Gastroesophageal sphincter (tissue), 4 donors: ENCODE results near the gene DCAF4L1. TPM values are rescaled to one million over a fixed set of nuclear protein-coding genes. Genes with fewer than 3 reads are reported as not detected.

Experiments
- ATAC-seq: fragments of 150-250 bp; one replicate; pipeline ENCODE4 v1.9.1; 2016; ENCODE audit warnings: mild to moderate bottlenecking, moderate library complexity
- H3K27ac ChIP-seq, 4 donors: fragments of 200-600 bp; sonication (generic) in 3 of 4; 1 replicate in 3 of 4; 2 replicates in 1 of 4; pipeline ENCODE4 v1.5.1; 2016 to 2019
- H3K27me3 ChIP-seq: fragments of 200-600 bp; sonication (generic); one replicate; pipeline ENCODE4 v1.5.1; 2019
- H3K36me3 ChIP-seq, 2 donors: fragments of 200-600 bp; sonication (generic); one replicate each; pipeline ENCODE4 v1.5.1; 2019; ENCODE audit warnings: control low read depth in 1 of 2
- H3K4me1 ChIP-seq, 3 donors: fragments of 200-600 bp; sonication (generic); 1 replicate in 2 of 3; 2 replicates in 1 of 3; pipeline ENCODE4 v1.5.1; 2016 to 2019; ENCODE audit warnings: control low read depth in 2 of 3
- H3K4me3 ChIP-seq, 2 donors: fragments of 200-600 bp; sonication (generic); one replicate each; pipeline ENCODE4 v1.5.1; 2019; ENCODE audit warnings: mild to moderate bottlenecking in 1 of 2, moderate library complexity in 1 of 2
- H3K9me3 ChIP-seq, 3 donors: fragments of 200-600 bp; sonication (generic); one replicate each; pipeline ENCODE4 v1.5.1; 2017 to 2019; ENCODE audit warnings: control low read depth in 2 of 3
- EP300 ChIP-seq: sonication (generic); formaldehyde crosslinking; IDR thresholded peaks from one replicate; pipeline ENCODE4 v1.6.1; 2017; ENCODE audit warnings: antibody characterized with exemption, mild to moderate bottlenecking
- POLR2A ChIP-seq, 2 donors: fragments of 450-650 bp; IDR thresholded peaks; one replicate each; pipeline ENCODE4 v1.6.1; 2017; ENCODE audit warnings: antibody characterized with exemption in 2 of 2, mild to moderate bottlenecking in 2 of 2, moderate library complexity in 1 of 2
- POLR2AphosphoS5 ChIP-seq: sonication (generic); formaldehyde crosslinking; IDR thresholded peaks from one replicate; pipeline ENCODE4 v1.6.1; 2017; ENCODE audit warnings: antibody characterized with exemption
- WGBS, 2 donors: methylation state at CpG; one replicate each; pipeline ENCODE4 v1.1.5; 2018; ENCODE audit warnings: low coverage in 1 of 2; 5-methylcytosine and 5-hydroxymethylcytosine counted together
- total RNA-seq, 4 donors: library from RNA; depleted of rRNA; stranded (reverse); fragments of >200 nt; gene quantifications; one replicate each; pipeline ENCODE4 v1.1.0, GENCODE V29; 2016
- TF ChIP-seq, protein P1 (sequence below), 4 experiments: fragments of 200-600 bp in 2 of 4; fragments of 450-650 bp in 2 of 4; sonication (generic) in 1 of 4; IDR thresholded peaks; one replicate each; pipeline ENCODE4 v1.5.1; 2017 to 2019; ENCODE audit warnings: antibody characterized with exemption in 4 of 4, mild to moderate bottlenecking in 2 of 4, moderate library complexity in 2 of 4

Gene DCAF4L1
- total RNA-seq, 4 donors from 2014 or later = 0.12 to 0.47 (median 0.13) TPM; not detected in 1

DNA sequence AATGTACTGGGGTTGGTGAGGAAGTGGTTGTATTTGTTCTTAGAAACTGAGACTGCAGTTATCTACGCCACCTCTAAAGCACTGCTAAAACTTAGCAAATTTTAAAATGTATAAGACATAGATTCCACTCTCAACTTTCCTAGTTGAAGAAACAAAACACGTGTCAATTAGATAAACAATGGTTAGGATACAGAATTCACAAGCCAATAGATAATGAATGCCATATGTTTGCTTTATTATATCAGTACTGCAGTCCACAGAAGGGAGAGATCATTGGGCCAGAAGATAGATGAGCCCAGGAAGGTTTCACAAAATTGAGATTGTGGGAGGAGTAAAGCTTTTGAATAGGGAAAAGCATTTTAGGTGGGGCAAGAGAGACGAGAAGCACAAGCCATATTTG lies 32.0 kb upstream of the DCAF4L1 start:
- Histone ChIP-seq H3K4me1 (no peaks in the 10 kb centered on the region), H3K36me3 (peaks cover 0 to 83% of the 10 kb centered on the region in 2 donors), H3K4me3 (no peak overlapping the region), H3K27ac (no peak overlapping the region), H3K27me3 (no peaks in the 10 kb centered on the region), H3K9me3 (no peaks in the 10 kb centered on the region)
- WGBS, 2 donors = 56 to 81% methylated on average over 3 of the region's 3 CpGs
- TF ChIP-seq POLR2A (IDR thresholded peaks at IDR 0.05) = no peak
- TF ChIP-seq, protein P1, sequence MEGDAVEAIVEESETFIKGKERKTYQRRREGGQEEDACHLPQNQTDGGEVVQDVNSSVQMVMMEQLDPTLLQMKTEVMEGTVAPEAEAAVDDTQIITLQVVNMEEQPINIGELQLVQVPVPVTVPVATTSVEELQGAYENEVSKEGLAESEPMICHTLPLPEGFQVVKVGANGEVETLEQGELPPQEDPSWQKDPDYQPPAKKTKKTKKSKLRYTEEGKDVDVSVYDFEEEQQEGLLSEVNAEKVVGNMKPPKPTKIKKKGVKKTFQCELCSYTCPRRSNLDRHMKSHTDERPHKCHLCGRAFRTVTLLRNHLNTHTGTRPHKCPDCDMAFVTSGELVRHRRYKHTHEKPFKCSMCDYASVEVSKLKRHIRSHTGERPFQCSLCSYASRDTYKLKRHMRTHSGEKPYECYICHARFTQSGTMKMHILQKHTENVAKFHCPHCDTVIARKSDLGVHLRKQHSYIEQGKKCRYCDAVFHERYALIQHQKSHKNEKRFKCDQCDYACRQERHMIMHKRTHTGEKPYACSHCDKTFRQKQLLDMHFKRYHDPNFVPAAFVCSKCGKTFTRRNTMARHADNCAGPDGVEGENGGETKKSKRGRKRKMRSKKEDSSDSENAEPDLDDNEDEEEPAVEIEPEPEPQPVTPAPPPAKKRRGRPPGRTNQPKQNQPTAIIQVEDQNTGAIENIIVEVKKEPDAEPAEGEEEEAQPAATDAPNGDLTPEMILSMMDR (IDR thresholded peaks at IDR 0.05) = no peak
- TF ChIP-seq POLR2AphosphoS5 = no peak
- TF ChIP-seq EP300 = no peak
- no peak for ATAC-seq

DNA sequence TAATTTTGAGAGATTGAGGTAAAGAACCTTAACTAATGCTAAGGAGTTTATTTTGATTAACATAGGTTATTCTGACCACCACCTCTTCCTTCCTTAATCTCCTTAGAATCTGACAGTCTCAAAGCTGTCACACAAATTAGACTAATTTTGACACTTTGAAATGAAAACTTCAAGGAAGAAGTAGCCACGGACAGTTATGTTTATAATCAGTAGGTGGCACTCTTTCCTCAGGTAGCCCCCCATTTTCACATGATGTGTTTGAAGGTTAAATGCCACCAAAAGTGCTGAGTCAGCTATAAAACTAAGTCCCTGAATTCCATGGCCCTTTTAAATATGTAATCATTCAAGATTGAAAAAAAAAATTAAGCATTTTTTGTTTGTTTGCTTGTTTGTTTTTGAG lies 23.9 kb upstream of the DCAF4L1 start:
- Histone ChIP-seq H3K27me3 (no peaks in the 10 kb centered on the region), H3K9me3 (no peaks in the 10 kb centered on the region), H3K36me3 (peaks cover 0 to 31% of the 10 kb centered on the region in 2 donors), H3K4me3 (no peak overlapping the region), H3K4me1 (no peaks in the 10 kb centered on the region), H3K27ac (no peak overlapping the region)
- ATAC-seq = no peak
- WGBS, 2 donors = 17 to 27% methylated on average over 1 of the region's 1 CpG
- TF ChIP-seq POLR2A (IDR thresholded peaks at IDR 0.05) = no peak
- TF ChIP-seq, protein P1 (IDR thresholded peaks at IDR 0.05) = peak in 1 of 4 experiments; percentile 10

DNA sequence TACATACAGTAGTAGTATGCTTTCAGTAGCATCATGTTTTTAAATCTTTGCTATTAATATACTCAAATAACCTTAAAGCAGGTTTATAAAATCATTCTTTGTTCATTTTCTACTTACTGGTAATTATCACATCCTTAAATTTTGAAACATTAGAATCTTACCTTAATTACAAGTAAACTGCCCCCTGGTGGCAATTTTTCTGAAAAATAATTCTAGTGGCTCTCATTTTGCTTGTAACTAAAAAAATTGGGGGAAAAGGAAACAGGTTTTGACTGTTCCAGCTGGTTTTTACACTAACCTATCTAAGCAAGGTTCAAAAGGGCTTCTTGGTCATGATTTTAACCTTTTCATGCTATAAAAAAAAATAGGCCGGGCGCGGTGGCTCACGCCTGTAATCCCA lies 18.5 kb upstream of the DCAF4L1 start:
- ATAC-seq = no peak
- Histone ChIP-seq H3K27ac (no peak overlapping the region), H3K9me3 (no peaks in the 10 kb centered on the region), H3K4me1 (no peaks in the 10 kb centered on the region), H3K27me3 (no peaks in the 10 kb centered on the region), H3K4me3 (no peak overlapping the region), H3K36me3 (no peaks in the 10 kb centered on the region)
- WGBS, 2 donors = 88% methylated on average over 4 of the region's 4 CpGs; no CpG with 5 or more reads in 1 of the 2 donors
- TF ChIP-seq, protein P1 (IDR thresholded peaks at IDR 0.05) = peak in 2 of 4 experiments; percentile 12 to 17
- TF ChIP-seq POLR2AphosphoS5 = no peak

DNA sequence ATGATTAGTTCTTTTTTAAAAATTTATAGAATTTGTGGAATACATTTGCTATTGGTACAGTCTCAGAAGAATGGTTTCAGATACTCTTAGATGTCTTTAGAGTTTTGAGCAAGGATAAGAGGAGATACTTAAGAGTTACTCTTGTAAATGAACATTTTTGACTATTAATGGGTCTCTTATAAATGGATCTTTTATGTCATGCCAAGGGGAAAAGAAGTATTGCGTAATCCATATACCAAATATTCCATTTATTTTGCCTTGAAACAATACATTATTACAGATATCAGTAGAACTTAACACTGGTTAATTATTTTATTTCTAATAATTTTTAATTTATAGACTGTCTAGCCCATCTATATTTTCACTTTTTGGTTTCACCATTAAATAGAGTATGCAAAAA lies 17.2 kb upstream of the DCAF4L1 start:
- no peak for ATAC-seq
- TF ChIP-seq, protein P1 (IDR thresholded peaks at IDR 0.05) = no peak
- no peak for TF ChIP-seq POLR2AphosphoS5
- TF ChIP-seq EP300 = no peak
- no peak for TF ChIP-seq POLR2A (IDR thresholded peaks at IDR 0.05)
- Histone ChIP-seq H3K4me1 (no peaks in the 10 kb centered on the region), H3K27ac (no peak overlapping the region), H3K27me3 (no peaks in the 10 kb centered on the region), H3K36me3 (no peaks in the 10 kb centered on the region), H3K4me3 (no peak overlapping the region), H3K9me3 (no peaks in the 10 kb centered on the region)
- 92 to 100% methylated on average over 1 of the region's 1 CpG for WGBS, 2 donors

DNA sequence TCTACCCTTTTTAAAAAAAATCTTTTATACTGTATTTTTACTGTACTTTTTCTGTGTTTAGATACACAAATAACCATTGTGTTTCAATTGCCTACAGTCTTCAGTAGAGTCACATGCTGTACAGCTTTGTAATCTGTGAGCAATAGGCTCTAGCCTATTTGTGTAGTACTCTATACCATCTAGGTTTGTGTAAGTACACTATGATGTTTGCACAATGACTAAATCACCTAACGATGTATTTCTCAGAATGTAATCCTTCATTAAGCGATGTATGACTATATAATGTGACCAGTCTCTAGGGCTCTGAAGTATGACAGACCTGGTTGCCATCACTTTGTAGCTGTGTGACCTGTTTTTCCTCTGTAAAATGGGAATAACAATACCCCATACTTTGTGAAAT lies 14.2 kb upstream of the DCAF4L1 start:
- Histone ChIP-seq H3K4me3 (no peak overlapping the region), H3K4me1 (no peaks in the 10 kb centered on the region), H3K36me3 (no peaks in the 10 kb centered on the region), H3K27ac (no peak overlapping the region), H3K27me3 (no peaks in the 10 kb centered on the region), H3K9me3 (no peaks in the 10 kb centered on the region)
- no peak for ATAC-seq
- WGBS, 2 donors = 94 to 97% methylated on average over 2 of the region's 2 CpGs
- TF ChIP-seq, protein P1 (IDR thresholded peaks at IDR 0.05) = no peak
- TF ChIP-seq POLR2A (IDR thresholded peaks at IDR 0.05) (no peak), POLR2AphosphoS5 (no peak), EP300 (no peak)
